Activated CD4-positive, alpha-beta T cell treated with anti-CD3 and anti-CD28 coated beads for 36 hours (primary cell): Measurements from ENCODE around the gene OR2A2. TPM values are rescaled to one million over a fixed set of nuclear protein-coding genes. Genes with fewer than 3 reads are reported as not detected.
"Not testable (repeated sequence)": the region's sequence is repeated elsewhere in the genome, so short reads cannot be mapped to it uniquely, and the experiment has no call there.

Source experiments
- ATAC-seq: fragments of 200-7000 bp; cut with Tn5 transposase; one replicate; pipeline ENCODE4 v1.10.0; 2021; ENCODE audit warnings: mild to moderate bottlenecking, moderate library complexity
- CTCF ChIA-PET: fragments of 350-600 bp; sonication (Branson Sonifier 250); formaldehyde crosslinking; loops from one replicate; lab custom pipeline; 2021; ENCODE audit warnings: antibody characterized with exemption; lab: Charles Lee
- POLR2A ChIA-PET: fragments of 350-600 bp; sonication (Branson Sonifier 250); formaldehyde crosslinking; loops from one replicate; lab custom pipeline; 2021; ENCODE audit warnings: antibody characterized with exemption, inconsistent platforms; lab: Charles Lee
- DNase-seq: peaks from one replicate; pipeline ENCODE4 v3.0.0-alpha.2; 2020
- H3K27ac Mint-ChIP-seq: one replicate; pipeline ENCODE4 v1.8.0; 2021; ENCODE audit warnings: mixed read lengths
- H3K27me3 Mint-ChIP-seq: one replicate; pipeline ENCODE4 v1.8.0; 2021; ENCODE audit warnings: mixed read lengths
- H3K36me3 Mint-ChIP-seq: one replicate; pipeline ENCODE4 v1.8.0; 2021; ENCODE audit warnings: low read depth, mixed read lengths
- H3K4me1 Mint-ChIP-seq: one replicate; pipeline ENCODE4 v1.8.0; 2021; ENCODE audit warnings: mixed read lengths
- H3K4me3 Mint-ChIP-seq: one replicate; pipeline ENCODE4 v1.8.0; 2021; ENCODE audit warnings: mild to moderate bottlenecking, moderate library complexity, mixed read lengths
- H3K9me3 Mint-ChIP-seq: one replicate; pipeline ENCODE4 v1.8.0; 2021; ENCODE audit warnings: low read depth, mixed read lengths
- intact Hi-C, 2 experiments: fragments of 100-400 bp; cut with DNase I in 1 of 2; cut with micrococcal nuclease in 1 of 2; formaldehyde crosslinking; loops; one replicate each; pipeline versions ENCODE4 v1.14.2 to v1.15.1; 2022 to 2024; cut with DNase I, micrococcal nuclease
- total RNA-seq, 2 experiments: library from RNA; stranded (reverse); gene quantifications; one replicate each; pipeline ENCODE4 v1.2.3, GENCODE V29; 2021

Gene OR2A2
- total RNA-seq, 2 experiments from 2014 or later, result not detected

- Mint-ChIP-seq H3K4me3 (no peak overlapping the region), H3K27ac (no peak overlapping the region), H3K27me3 (peaks cover 4% of the 10 kb centered on the region), H3K4me1 (peaks cover 9% of the 10 kb centered on the region), H3K36me3 (no peaks in the 10 kb centered on the region), H3K9me3 (no peaks in the 10 kb centered on the region)
- ATAC-seq (no peak), DNase-seq (no peak)
- intact Hi-C loops, result no loop called here
- POLR2A ChIA-PET, result no interaction called here
- CTCF ChIA-PET, result no interaction called here
Observed at GRCh38 chr7:144105211-144105610, 4.2 kb upstream of the OR2A2 start.

- intact Hi-C loops, result loop anchor here in 1 of 2 experiments (10.0 kb wide), 1 partner anchor 55 kb away; no protein-coding TSS in a partner anchor
Observed at GRCh38 chr7:144110272-144110671, 889 bp downstream of the OR2A2 start.

GRCh38 chr7:144113651-144114050 lies 4.3 kb downstream of the OR2A2 start:
- ATAC-seq (no peak), DNase-seq (no peak)
- no peaks in the 10 kb centered on the region for H3K4me1 Mint-ChIP-seq
- no peak overlapping the region for H3K4me3 Mint-ChIP-seq
- H3K36me3 Mint-ChIP-seq, result no peaks in the 10 kb centered on the region
- CTCF ChIA-PET, result no interaction called here
- intact Hi-C loops, result loop anchor here in 1 of 2 experiments (10.0 kb wide), 1 partner anchor 59 kb away; no protein-coding TSS in a partner anchor
- no peak overlapping the region for H3K27ac Mint-ChIP-seq
- no peaks in the 10 kb centered on the region for H3K9me3 Mint-ChIP-seq
- POLR2A ChIA-PET, result no interaction called here
- H3K27me3 Mint-ChIP-seq, result peaks cover 5% of the 10 kb centered on the region

More at GRCh38 chr7:144110272-144110671, 889 bp downstream of the OR2A2 start:
- DNase-seq, result no peak
- Mint-ChIP-seq H3K4me1 (no peaks in the 10 kb centered on the region), H3K36me3 (no peaks in the 10 kb centered on the region), H3K27ac (no peak overlapping the region), H3K9me3 (no peaks in the 10 kb centered on the region), H3K27me3 (peaks cover 7% of the 10 kb centered on the region), H3K4me3 (no peak overlapping the region)
- ChIA-PET CTCF (no interaction called here), POLR2A (no interaction called here)
- ATAC-seq, result no peak

- Mint-ChIP-seq H3K4me1 (no peaks in the 10 kb centered on the region), H3K4me3 (no peak overlapping the region), H3K27ac (no peak overlapping the region), H3K27me3 (no peaks in the 10 kb centered on the region), H3K9me3 (no peaks in the 10 kb centered on the region), H3K36me3 (no peaks in the 10 kb centered on the region)
- ChIA-PET POLR2A (no interaction called here), CTCF (no interaction called here)
- ATAC-seq (no peak), DNase-seq (no peak)
- intact Hi-C loops, result loop anchor here in 1 of 2 experiments (10.0 kb wide), 1 partner anchor 64 kb away; no protein-coding TSS in a partner anchor
Observed at GRCh38 chr7:144118341-144118740, 9.0 kb downstream of the OR2A2 start.

GRCh38 chr7:144122876-144123275 lies 13.5 kb downstream of the OR2A2 start, which contains the start of gene OR2A14:
Gene OR2A14, plus strand, starts transcription at chr7:144123176. Its CDS starts 5,937 bp downstream, at chr7:144129113.
- Mint-ChIP-seq H3K4me1 (no peaks in the 10 kb centered on the region), H3K27ac (no peak within 1 kb of the TSS), H3K27me3 (no peaks in the 10 kb centered on the region), H3K4me3 (no peak within 1 kb of the TSS), H3K9me3 (no peaks in the 10 kb centered on the region), H3K36me3 (no peaks in the 10 kb centered on the region)
- CTCF ChIA-PET, result no interaction called here
- ATAC-seq (no peak), DNase-seq (no peak)
- intact Hi-C loops, result loop anchor here in 1 of 2 experiments (10.0 kb wide), 1 partner anchor 218 kb away; the partner anchor contains the start of gene TCAF1
- POLR2A ChIA-PET, result no interaction called here

- CTCF ChIA-PET, result interaction anchor here (0.6 to 2.1 kb wide), 34 partner anchors 9 to 692 kb away, joined by 3 to 16 read pairs (median 4); partner anchors contain the start of genes OR2A2 and TCAF1
- no peaks in the 10 kb centered on the region for H3K36me3 Mint-ChIP-seq
- H3K4me3 Mint-ChIP-seq, result no peak overlapping the region
- no peaks in the 10 kb centered on the region for H3K9me3 Mint-ChIP-seq
- POLR2A ChIA-PET, result interaction anchor here (0.7 kb wide), 1 partner anchor 143 kb away, joined by 4 read pairs; no protein-coding TSS in a partner anchor
- no peaks in the 10 kb centered on the region for H3K4me1 Mint-ChIP-seq
- no peak overlapping the region for H3K27ac Mint-ChIP-seq
- H3K27me3 Mint-ChIP-seq, result peaks cover 2% of the 10 kb centered on the region
- ATAC-seq (peak; percentile 100), DNase-seq (peak; percentile 96)
- intact Hi-C loops, result loop anchor here (1.0 to 10.0 kb wide), 3 partner anchors 223 to 264 kb away; partner anchors contain the start of gene TCAF1 (in 1 of the 2)
Observed at GRCh38 chr7:144127714-144128334, 18.4 kb downstream of the OR2A2 start.

- POLR2A ChIA-PET, H3K9me3 Mint-ChIP-seq, H3K36me3 Mint-ChIP-seq, ATAC-seq, H3K27me3 Mint-ChIP-seq, H3K4me3 Mint-ChIP-seq, H3K27ac Mint-ChIP-seq, H3K4me1 Mint-ChIP-seq, DNase-seq: not testable (repeated sequence)
- intact Hi-C loops, result loop anchor here in 1 of 2 experiments (10.0 kb wide), 1 partner anchor 225 kb away; the partner anchor contains the start of gene TCAF1
- CTCF ChIA-PET, result interaction anchor here (2.1 kb wide), 1 partner anchor 229 kb away, joined by 16 read pairs; the partner anchor contains the start of gene TCAF1
Observed at GRCh38 chr7:144129601-144130000, 20.2 kb downstream of the OR2A2 start.

- ChIA-PET CTCF (no interaction called here), POLR2A (no interaction called here)
- no peak for DNase-seq
- intact Hi-C loops, result no loop called here
- no peak for ATAC-seq
- Mint-ChIP-seq H3K9me3 (no peaks in the 10 kb centered on the region), H3K27ac (no peak overlapping the region), H3K27me3 (peaks cover 2% of the 10 kb centered on the region), H3K4me1 (no peaks in the 10 kb centered on the region), H3K36me3 (no peaks in the 10 kb centered on the region), H3K4me3 (no peak overlapping the region)
Observed at GRCh38 chr7:144130730-144131129, 21.3 kb downstream of the OR2A2 start.

GRCh38 chr7:144132262-144132661 lies 22.9 kb downstream of the OR2A2 start:
- ChIA-PET CTCF (no interaction called here), POLR2A (no interaction called here)
- Mint-ChIP-seq H3K27ac (no peak overlapping the region), H3K36me3 (no peaks in the 10 kb centered on the region), H3K9me3 (no peaks in the 10 kb centered on the region), H3K27me3 (peaks cover 2% of the 10 kb centered on the region), H3K4me3 (no peak overlapping the region), H3K4me1 (no peaks in the 10 kb centered on the region)
- ATAC-seq (no peak), DNase-seq (no peak)
- intact Hi-C loops, result no loop called here

GRCh38 chr7:144133307-144133706 lies 23.9 kb downstream of the OR2A2 start:
- Mint-ChIP-seq H3K4me3 (no peak overlapping the region), H3K27me3 (peaks cover 4% of the 10 kb centered on the region), H3K9me3 (no peaks in the 10 kb centered on the region), H3K27ac (no peak overlapping the region), H3K36me3 (no peaks in the 10 kb centered on the region), H3K4me1 (no peaks in the 10 kb centered on the region)
- intact Hi-C loops, result no loop called here
- ATAC-seq (no peak), DNase-seq (no peak)
- POLR2A ChIA-PET, result no interaction called here
- CTCF ChIA-PET, result interaction anchor here (0.6 to 0.7 kb wide), 2 partner anchors 232 to 749 kb away, joined by 3 to 4 read pairs; no protein-coding TSS in a partner anchor

- Mint-ChIP-seq H3K9me3 (no peaks in the 10 kb centered on the region), H3K27ac (no peak overlapping the region), H3K4me3 (no peak overlapping the region), H3K27me3 (peaks cover 4% of the 10 kb centered on the region), H3K36me3 (no peaks in the 10 kb centered on the region), H3K4me1 (no peaks in the 10 kb centered on the region)
- ChIA-PET CTCF (interaction anchor here (0.6 to 0.7 kb wide), 3 partner anchors 233 to 750 kb away, joined by 3 to 4 read pairs (median 3); no protein-coding TSS in a partner anchor), POLR2A (no interaction called here)
- no peak for DNase-seq
- intact Hi-C loops, result no loop called here
- ATAC-seq, result no peak
Observed at GRCh38 chr7:144134116-144134515, 24.7 kb downstream of the OR2A2 start.
